Psoas muscle (tissue), 8 donors: ENCODE measurements around the gene GPR33. TPM values are rescaled to one million over a fixed set of nuclear protein-coding genes. Genes with fewer than 3 reads are reported as not detected.

Experiments
- ATAC-seq, 4 donors: fragments of 200-7000 bp; cut with Tn5 transposase; one replicate each; pipeline ENCODE4 v1.9.1; 2020; ENCODE audit warnings: moderate library complexity in 3 of 4, mild to moderate bottlenecking in 2 of 4
- DNase-seq, 2 donors: peaks; one replicate each; pipeline ENCODE4 v3.0.0-alpha.2; 2020
- H3K27ac ChIP-seq: fragments of 200-600 bp; one replicate; pipeline ENCODE4 v1.8.0; 2022
- H3K27me3 ChIP-seq, 3 donors: fragments of 200-600 bp in 1 of 3; one replicate each; pipeline versions ENCODE4 v1.6.1 to v1.8.0; 2013 to 2022; ENCODE audit warnings: low read length in 2 of 3, mild to moderate bottlenecking in 2 of 3, moderate library complexity in 1 of 3; ENCODE audit not compliant: insufficient read depth in 3 of 3
- H3K36me3 ChIP-seq, 2 donors: fragments of 200-600 bp in 1 of 2; one replicate each; pipeline versions ENCODE4 v1.6.1 to v1.8.0; 2013 to 2022; ENCODE audit warnings: low read depth in 1 of 2, mild to moderate bottlenecking in 1 of 2, moderate library complexity in 1 of 2; ENCODE audit not compliant: insufficient read depth in 1 of 2
- H3K4me1 ChIP-seq: fragments of 200-600 bp; one replicate; pipeline ENCODE4 v1.8.0; 2022
- H3K4me3 ChIP-seq: fragments of 200-600 bp; one replicate; pipeline ENCODE4 v1.8.0; 2022; ENCODE audit warnings: mild to moderate bottlenecking
- H3K9me3 ChIP-seq: fragments of 200-600 bp; one replicate; pipeline ENCODE4 v1.8.0; 2022
- WGBS, 3 donors: extraction: QIAGEN DNeasy Blood & Tissue Kit; methylation state at CpG; one replicate each; pipeline versions ENCODE4 v1.1.6 to v1.1.7; 2013; 5-methylcytosine and 5-hydroxymethylcytosine counted together
- intact Hi-C, 2 donors: fragments of 100-400 bp; cut with DNase I; formaldehyde crosslinking; loops; one replicate each; pipeline versions ENCODE4 v1.11.0 to v1.14.2; 2022
- polyA plus RNA-seq, 3 donors: library from polyadenylated mRNA; stranded (reverse); fragments of 200-250 nt; gene quantifications; one replicate each; pipeline ENCODE4 v1.2.3, GENCODE V29; 2013
- total RNA-seq, 4 donors: library from RNA; stranded (reverse); fragmentation: NEBNext Ultra II Directional in 2 of 4; extraction: Animal tissue kit (Norgen Biotek cat#: 25700) in 2 of 4; gene quantifications; one replicate each; pipeline versions ENCODE4 v1.2.1 to v1.2.4, GENCODE V29; 2021 to 2023
- TF ChIP-seq, protein P1 (sequence below): fragments of 200-600 bp; IDR thresholded peaks from one replicate; pipeline ENCODE4 v1.8.0; 2022; ENCODE audit warnings: antibody characterized with exemption
- donor health status: healthy with polysubstance abuse.
- donor health status: DM: no; HTN: no; CAD: no; lungs with moderate emphysema.
- donor health status: Bipolar disorder and iron deficiency.
- donor health status: healthy.
- donor health status: DM: yes; HTN: yes; CAD: no.
- donor health status: DM: no; HTN: no; CAD: no.
- donor health status: DM: no; HTN: no; CAD: no.
- donor health status: DM: yes; HTN: yes; CAD: no.

Gene GPR33
- total and polyA plus RNA-seq, 7 donors: not detected

GRCh38 chr14:31486764-31487163 is 1.1 kb downstream of the GPR33 start:
- no peaks in the 10 kb centered on the region for H3K27me3 ChIP-seq
- no peak overlapping the region for H3K27ac ChIP-seq
- H3K4me3 ChIP-seq: no peak overlapping the region
- intact Hi-C loops: no loop called here
- DNase-seq: no peak
- WGBS, 3 donors: 82 to 86% (median 86%) methylated on average over 2 of the region's 2 CpGs
- H3K36me3 ChIP-seq: no peaks in the 10 kb centered on the region
- TF ChIP-seq, protein P1, sequence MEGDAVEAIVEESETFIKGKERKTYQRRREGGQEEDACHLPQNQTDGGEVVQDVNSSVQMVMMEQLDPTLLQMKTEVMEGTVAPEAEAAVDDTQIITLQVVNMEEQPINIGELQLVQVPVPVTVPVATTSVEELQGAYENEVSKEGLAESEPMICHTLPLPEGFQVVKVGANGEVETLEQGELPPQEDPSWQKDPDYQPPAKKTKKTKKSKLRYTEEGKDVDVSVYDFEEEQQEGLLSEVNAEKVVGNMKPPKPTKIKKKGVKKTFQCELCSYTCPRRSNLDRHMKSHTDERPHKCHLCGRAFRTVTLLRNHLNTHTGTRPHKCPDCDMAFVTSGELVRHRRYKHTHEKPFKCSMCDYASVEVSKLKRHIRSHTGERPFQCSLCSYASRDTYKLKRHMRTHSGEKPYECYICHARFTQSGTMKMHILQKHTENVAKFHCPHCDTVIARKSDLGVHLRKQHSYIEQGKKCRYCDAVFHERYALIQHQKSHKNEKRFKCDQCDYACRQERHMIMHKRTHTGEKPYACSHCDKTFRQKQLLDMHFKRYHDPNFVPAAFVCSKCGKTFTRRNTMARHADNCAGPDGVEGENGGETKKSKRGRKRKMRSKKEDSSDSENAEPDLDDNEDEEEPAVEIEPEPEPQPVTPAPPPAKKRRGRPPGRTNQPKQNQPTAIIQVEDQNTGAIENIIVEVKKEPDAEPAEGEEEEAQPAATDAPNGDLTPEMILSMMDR: no peak
- ATAC-seq: no peak
- no peaks in the 10 kb centered on the region for H3K9me3 ChIP-seq
- no peaks in the 10 kb centered on the region for H3K4me1 ChIP-seq

GRCh38 chr14:31484754-31485153 is 3.1 kb downstream of the GPR33 start:
- H3K9me3 ChIP-seq: no peaks in the 10 kb centered on the region
- H3K27ac ChIP-seq: no peak overlapping the region
- DNase-seq (no peak), ATAC-seq (no peak)
- H3K27me3 ChIP-seq: no peaks in the 10 kb centered on the region
- TF ChIP-seq, protein P1: no peak
- intact Hi-C loops: no loop called here
- no peaks in the 10 kb centered on the region for H3K36me3 ChIP-seq
- no peak overlapping the region for H3K4me3 ChIP-seq
- no peaks in the 10 kb centered on the region for H3K4me1 ChIP-seq
- 84 to 93% (median 93%) methylated on average over 3 of the region's 3 CpGs for WGBS, 3 donors

GRCh38 chr14:31480156-31480555 is 7.7 kb downstream of the GPR33 start:
- ATAC-seq: no peak
- Histone ChIP-seq H3K9me3 (no peaks in the 10 kb centered on the region), H3K4me1 (no peaks in the 10 kb centered on the region), H3K4me3 (no peak overlapping the region), H3K27me3 (no peaks in the 10 kb centered on the region), H3K36me3 (no peaks in the 10 kb centered on the region), H3K27ac (no peak overlapping the region)
- intact Hi-C loops: no loop called here
- DNase-seq: no peak
- TF ChIP-seq, protein P1: no peak
- 71 to 86% (median 72%) methylated on average over 4 of the region's 4 CpGs for WGBS, 3 donors

DNA sequence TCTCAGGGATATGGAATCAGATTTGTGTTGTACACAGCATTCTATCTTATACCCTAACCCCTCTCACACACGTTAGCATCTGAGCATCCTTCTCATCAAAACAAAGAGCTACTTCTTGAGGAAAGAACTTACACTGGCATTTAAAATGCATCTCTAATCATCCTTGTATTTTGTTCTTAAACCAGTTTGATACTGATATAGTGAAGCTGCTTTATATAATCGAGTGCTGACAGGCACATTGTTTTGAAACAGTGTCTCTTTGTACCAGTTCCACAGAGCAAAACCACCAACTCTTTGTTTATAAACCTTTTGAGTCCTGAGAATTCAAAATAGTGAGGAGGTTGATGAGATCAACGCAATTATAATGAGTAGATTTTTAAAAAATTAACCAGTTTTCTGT is 8.8 kb downstream of the GPR33 start:
- WGBS, 3 donors: 70 to 75% (median 73%) methylated on average over 3 of the region's 3 CpGs
- H3K27me3 ChIP-seq: no peaks in the 10 kb centered on the region
- no peak overlapping the region for H3K4me3 ChIP-seq
- TF ChIP-seq, protein P1: no peak
- intact Hi-C loops: no loop called here
- DNase-seq: no peak
- ATAC-seq: no peak
- no peaks in the 10 kb centered on the region for H3K36me3 ChIP-seq
- H3K27ac ChIP-seq: no peak overlapping the region
- H3K4me1 ChIP-seq: no peaks in the 10 kb centered on the region
- no peaks in the 10 kb centered on the region for H3K9me3 ChIP-seq

- Histone ChIP-seq H3K4me3 (no peak overlapping the region), H3K36me3 (no peaks in the 10 kb centered on the region), H3K9me3 (no peaks in the 10 kb centered on the region), H3K27me3 (no peaks in the 10 kb centered on the region), H3K4me1 (no peaks in the 10 kb centered on the region), H3K27ac (no peak overlapping the region)
- intact Hi-C loops: no loop called here
- no peak for DNase-seq
- TF ChIP-seq, protein P1: no peak
- no peak for ATAC-seq
- 83 to 86% (median 84%) methylated on average over 6 of the region's 6 CpGs for WGBS, 3 donors
These were observed 10.6 kb downstream of the GPR33 start for GRCh38 chr14:31477248-31477647.
